ENCODE data around the gene CECR2. TPM values are rescaled to one million over a fixed set of nuclear protein-coding genes. Genes with fewer than 3 reads are reported as not detected.
"Not testable (repeated sequence)": the region's sequence is repeated elsewhere in the genome, so short reads cannot be mapped to it uniquely, and the experiment has no call there.

The CECR2 gene
- total RNA-seq, 1 donor from 2014 or later, result 0.17 TPM

DNA sequence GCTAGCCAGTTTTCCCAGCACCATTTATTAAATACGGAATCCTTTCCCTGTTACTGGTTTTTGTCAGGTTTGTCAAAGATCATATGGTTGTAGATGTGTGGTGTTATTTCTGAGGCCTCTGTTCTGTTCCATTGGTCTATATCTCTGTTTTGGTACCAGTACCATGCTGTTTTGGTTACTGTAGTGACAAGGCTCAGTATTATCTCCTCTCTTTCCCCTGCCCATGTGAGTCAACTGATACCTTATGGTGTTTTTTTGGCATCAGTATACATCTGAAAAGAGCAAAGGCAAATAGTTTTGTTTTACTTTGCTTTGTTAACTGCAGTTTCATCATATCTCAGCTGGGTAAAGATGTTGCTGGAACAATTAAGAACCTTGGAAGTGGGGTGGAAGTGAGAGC, 152.7 kb downstream of the CECR2 start:
- not testable (repeated sequence) for DNase-seq

DNA sequence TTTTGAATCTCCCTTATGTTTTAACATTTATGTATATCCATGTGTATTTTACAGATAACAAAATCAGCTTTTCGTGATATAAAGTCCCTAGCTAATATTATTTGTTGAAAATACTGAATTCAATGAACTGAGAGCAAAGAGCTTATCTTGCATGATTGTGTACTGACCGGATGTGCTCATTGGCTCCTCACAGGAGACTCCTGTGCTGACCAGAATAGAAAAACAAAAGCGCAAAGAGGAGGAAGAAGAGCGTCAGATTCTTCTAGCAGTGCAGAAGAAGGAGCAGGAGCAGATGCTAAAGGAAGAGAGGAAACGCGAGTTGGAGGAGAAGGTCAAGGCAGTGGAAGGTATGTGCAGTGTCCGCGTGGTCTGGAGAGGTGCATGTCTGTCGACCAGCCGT, 154.7 kb downstream of the CECR2 start:
- DNase-seq, result no peak

DNA sequence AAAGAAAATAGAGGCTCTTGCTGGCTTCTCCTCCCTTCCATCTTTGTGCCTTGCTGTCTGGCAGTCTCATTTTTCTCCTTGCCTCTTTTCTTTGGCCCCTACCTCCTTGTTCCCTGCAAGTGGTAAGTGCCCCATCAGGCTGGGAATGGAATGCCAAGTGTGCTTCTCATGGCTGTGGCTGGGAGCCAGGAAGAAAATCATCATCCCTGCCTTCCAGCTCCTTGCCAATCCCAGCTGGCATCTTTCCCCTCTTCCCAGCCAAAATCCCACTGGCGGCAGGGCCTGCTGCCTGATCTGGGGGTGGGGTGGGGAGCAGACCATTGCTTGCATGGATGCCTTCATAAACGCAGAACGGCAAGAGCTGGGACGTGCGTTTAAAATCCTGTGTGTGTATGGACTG, 167.0 kb downstream of the CECR2 start:
- no peak for DNase-seq

DNA sequence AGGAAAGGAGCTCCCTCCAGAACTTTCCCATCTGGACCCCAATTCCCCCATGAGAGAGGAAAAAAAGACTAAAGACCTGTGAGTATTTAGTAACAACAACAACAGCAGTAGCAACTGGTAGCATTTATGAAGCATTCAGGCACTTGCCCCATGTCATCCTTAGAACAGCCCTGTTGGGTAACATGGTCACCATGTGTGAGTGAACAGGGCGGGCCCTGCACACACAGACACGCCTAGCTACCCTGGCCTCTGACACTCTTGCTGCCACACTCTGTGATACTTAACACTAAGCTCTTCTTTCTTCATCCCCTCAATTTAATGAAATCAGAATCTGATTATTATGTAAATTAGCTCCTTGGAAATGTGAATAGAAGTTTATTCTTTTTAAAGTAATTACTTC, 167.9 kb downstream of the CECR2 start:
- DNase-seq, result no peak

DNA sequence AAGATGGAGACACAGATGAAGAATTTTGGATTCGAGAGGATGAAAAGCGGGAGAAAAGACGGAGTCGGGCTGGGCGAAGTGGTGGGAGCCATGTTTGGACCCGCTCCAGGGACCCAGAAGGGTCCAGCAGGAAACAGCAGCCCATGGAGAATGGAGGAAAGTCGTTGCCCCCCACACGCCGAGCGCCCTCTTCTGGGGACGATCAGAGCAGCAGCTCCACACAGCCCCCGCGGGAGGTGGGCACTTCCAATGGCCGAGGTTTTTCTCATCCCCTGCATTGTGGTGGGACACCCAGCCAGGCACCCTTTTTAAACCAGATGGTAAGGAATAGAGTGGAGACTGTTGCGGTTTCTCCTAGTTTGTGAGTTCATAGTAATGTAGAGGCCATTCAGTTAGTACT, 171.2 kb downstream of the CECR2 start:
- no peak for DNase-seq

DNA sequence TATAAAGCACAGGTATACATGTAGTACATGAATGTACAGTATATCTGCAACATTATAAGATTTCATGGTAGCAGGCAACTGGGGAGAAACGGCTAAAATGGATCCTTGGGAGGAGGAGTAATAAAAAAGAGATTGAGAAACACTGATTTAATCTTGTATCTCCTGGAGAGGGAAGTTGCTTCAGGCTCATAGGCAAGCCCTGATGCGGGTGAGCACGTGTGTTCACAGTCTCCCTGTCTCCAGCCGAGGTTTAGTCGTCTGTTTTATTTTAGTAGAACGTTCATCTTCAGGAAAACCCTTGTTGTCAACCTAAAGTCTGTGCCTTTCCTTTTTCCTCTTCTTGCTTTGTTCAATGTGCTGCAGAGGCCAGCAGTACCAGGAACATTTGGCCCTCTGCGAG, 172.2 kb downstream of the CECR2 start:
- DNase-seq, result no peak

DNA sequence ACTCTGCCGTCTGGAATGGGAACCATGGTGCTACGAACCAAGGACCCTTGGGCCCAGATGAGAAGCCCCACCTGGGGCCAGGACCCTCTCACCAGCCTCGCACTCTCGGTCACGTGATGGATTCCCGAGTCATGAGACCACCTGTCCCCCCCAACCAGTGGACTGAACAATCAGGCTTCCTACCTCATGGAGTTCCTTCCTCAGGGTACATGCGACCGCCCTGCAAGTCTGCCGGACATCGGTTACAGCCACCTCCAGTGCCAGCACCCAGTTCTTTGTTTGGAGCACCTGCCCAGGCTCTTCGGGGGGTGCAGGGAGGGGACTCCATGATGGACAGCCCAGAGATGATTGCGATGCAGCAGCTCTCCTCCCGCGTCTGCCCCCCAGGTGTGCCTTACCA, 173.2 kb downstream of the CECR2 start:
- DNase-seq, result no peak

DNA sequence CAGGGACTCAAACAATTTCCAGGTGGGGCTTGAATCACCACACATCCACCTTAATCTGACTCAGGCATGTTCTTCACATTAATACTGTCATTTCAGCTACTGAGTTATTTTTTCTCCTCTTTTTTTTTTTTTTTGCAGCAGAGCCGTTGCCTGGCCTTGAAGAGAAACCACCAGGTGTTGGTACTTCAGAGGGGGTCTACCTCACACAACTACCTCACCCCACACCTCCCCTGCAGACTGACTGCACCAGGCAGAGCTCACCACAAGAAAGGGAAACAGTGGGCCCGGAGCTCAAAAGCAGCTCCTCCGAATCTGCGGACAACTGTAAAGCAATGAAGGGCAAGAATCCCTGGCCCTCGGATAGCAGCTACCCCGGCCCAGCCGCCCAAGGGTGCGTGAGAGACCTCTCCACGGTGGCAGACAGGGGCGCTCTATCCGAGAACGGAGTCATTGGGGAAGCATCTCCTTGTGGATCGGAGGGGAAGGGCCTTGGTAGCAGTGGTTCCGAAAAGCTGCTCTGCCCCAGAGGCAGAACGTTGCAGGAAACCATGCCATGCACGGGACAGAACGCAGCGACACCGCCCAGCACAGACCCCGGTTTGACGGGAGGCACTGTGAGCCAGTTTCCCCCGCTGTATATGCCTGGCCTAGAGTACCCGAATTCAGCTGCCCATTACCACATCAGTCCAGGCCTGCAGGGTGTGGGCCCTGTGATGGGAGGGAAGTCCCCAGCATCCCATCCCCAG, 178.9 kb downstream of the CECR2 start:
- DNase-seq, result no peak

DNA sequence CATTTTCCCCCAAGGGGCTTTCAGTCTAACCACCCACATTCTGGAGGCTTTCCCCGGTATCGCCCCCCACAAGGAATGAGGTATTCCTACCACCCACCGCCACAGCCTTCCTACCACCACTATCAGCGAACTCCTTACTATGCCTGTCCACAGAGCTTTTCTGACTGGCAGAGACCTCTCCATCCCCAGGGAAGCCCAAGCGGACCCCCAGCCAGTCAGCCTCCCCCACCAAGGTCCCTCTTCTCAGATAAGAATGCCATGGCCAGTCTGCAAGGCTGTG, 179.4 kb downstream of the CECR2 start:
- DNase-seq, result no peak

DNA sequence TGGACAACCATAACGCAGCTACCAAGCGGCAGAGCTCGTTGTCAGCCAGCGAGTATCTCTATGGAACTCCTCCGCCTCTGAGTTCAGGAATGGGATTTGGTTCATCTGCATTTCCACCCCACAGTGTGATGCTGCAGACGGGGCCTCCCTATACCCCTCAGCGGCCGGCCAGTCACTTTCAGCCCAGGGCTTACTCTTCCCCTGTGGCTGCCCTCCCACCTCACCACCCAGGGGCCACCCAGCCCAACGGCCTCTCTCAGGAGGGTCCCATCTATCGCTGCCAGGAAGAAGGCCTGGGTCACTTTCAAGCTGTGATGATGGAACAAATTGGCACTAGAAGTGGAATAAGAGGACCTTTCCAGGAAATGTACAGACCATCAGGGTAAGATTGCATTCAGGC, 179.9 kb downstream of the CECR2 start:
- no peak for DNase-seq

DNA sequence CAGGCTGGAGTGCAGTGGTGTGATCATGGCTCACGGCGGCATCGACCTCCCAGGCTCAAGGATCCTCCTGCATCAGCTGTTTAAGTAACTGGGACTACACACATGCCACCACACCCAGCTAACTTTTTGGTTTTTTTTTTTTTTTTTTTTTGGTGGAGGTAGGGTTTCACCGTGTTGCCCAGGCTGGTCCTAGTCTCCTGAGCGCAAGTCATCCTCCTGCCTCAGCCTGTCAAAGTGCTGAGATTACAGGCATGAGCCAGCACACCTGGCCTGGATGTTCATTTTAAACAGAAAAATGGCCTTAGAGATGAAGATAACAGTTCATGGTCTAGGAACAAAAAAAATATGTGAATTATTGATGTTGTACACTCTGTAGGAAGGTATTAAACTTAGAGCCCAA, 180.4 kb downstream of the CECR2 start:
- no peak for DNase-seq

DNA sequence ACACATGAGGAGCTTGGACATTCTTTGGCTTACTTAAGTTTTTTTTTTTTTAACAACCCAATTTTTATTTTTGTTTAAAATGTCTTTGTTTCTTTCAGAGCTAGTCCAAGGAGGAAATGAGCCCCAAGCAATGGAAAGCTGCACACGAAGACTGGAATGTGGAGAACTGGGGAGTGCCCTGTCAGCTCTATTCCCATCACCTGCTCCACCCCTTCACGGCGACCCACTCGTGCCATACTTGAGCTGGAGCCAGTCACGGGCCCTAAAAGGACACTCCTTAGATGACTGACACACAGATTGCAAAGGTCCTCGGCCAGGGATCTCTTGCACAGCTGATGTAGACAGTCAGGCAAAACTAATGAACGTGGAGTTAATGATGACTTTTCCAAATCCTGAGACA, 183.5 kb downstream of the CECR2 start:
- no peak for DNase-seq

DNA sequence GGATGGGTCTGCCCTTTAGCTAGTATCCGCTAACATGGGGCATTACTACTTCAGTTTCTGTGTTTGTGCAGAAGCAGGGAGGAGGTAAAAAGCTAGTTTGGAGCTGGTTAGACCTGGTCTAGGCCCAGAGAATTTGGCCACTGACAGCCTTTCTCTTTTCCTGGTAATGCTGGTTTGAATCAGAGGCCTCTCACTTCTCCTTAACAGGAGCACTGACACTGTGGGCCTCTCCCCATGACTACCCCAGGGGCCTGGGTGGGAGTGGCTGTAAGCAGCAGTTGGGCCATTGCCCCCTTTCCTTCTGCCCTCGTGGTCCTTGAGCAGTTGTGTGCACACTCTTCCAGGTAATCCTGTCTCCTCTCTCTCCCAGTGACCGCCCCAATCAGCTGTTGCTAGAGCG, 185.6 kb downstream of the CECR2 start:
- DNase-seq, result no peak

DNA sequence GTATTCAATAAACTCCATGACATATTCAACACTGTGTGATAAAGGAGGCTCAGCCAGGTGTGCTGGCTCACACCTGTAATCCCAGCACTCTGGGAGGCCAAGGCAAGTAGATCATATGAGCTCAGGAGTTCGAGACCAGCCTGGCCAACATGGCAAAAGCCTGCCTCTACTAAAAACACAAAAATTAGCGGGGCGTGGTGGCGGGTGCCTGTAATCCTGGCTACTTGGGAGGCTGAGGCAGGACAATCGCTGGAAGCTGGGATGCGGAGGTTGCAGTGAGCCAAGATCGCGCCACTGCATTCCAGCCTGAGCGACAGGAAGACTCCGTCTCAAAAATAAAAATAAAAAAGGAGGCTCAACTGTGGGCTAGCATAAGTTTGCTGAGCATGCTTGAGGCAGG, 189.9 kb downstream of the CECR2 start:
- DNase-seq, result no peak

DNA sequence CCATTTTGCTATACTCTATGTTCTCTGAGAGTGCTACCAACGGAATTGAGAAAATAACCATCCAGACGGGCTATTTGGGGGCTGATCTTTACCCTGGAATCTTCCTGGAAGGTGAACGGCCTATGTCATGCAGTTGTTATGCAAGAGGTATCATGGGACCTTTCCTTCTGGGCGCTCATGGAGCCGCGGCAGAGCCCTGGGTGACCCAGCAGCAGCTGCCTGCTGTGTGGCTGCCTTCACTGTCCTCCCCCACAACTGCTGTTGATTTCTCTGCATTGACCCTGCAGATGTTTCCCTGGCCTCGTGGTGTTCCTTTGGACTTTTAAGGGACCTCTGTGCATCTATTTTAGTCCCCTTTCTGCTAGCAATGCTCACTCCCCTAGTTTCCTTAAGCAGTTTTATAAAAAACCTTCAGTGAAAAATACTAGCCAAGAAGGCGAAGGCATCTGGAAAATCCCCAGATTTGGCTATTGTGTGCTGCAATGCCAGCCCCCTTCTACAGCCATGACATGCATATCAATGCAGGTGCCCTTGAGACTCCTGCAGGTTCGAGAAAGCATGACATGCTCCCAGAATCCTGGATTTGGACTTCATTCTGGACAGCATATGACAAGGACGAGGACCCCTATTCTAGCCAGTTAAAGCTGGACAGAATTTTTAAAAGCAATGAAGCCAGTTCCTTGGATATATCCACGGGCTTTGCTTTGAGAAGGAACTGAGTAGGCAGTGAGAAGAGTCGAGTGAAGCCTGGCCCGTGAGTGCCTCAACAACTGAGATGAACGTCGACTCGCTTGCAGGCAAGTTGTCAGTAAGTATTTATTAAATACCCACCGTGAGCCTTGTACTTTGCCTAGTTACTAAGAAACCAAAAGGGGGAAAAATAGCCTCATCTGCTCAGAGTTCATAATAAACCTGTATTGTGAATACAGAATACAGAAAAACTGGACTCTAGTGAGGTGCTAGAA, 193.9 kb downstream of the CECR2 start, which contains the start of gene SLC25A18:
TSS of gene SLC25A18 (plus strand) at position 593 of the 965 bp plus-strand sequence. CDS start 16,447 bp downstream, outside the sequence.
- DNase-seq, result no peak

DNA sequence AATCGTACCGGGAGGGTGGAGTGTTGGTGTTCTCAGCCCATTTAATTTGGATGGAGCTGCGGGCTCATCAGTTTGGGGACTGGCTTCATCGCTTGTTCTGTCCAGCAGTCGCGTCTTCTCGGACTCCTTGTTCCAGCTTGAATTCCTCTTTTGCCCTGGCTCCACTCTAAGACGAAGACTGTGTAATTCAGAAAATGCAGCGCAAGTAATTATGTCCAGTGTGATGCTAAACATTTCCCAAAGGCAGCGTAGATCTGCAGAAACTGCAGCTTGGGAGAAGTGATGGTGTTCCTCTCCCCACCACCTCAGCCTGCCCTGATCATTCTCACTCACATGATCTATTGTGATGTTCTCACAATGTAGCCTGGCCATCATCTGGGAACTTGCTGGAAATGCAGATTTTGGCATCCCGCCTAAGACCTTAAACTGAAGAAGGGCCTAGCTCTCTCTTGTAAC, 194.7 kb downstream of the CECR2 start:
- peak; percentile 15 for DNase-seq

DNA sequence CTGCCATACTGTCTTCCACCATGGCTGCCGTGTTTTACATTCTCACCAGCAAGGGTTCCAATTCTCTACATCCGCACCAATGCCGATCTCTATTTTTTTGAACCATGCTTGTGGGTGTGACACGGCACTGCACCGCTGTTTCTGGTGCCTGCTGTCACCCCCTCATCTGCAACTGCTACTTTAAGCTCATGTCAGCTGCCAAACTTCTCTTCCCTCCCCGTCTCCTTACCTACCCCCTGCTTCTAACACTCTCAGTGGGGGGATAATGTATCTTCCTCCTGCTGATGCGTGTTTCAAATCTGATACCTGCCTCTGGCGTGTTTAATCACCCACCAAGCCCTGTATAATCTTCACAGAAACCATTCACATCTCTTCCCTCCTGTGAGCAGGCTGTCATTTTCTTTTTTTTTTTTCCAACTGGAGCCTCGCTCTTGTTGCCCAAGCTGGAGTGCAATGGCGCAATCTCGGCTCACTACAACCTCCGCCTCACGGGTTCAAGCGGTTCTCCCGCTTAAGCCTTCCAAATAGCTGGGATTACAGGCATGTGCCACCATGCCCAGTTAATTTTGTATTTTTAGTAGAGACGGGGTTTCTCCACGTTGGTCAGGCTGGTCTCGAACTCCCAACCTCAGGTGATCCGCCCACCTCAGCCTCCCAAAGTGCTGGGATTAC, 196.9 kb downstream of the CECR2 start:
- not testable (repeated sequence) for DNase-seq

DNA sequence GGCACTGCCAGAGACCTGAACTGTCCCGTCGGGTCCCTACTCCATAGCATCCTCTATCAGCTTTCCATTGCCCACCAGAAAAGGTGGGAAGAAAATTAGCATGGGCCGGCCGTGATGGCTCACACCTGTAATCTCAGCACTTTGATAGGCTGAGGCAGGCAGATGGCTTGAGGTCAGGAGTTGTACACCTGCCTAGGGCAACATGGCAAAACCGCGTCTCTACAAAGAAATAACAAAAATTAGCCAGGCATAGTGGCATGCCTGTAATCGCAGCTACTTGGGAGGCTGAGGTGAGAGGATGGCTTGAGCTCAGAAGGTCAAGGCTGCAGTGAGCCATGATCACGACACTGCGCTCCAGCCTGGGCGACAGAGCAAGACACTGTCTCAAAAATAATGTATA, 197.5 kb downstream of the CECR2 start:
- no peak for DNase-seq

DNA sequence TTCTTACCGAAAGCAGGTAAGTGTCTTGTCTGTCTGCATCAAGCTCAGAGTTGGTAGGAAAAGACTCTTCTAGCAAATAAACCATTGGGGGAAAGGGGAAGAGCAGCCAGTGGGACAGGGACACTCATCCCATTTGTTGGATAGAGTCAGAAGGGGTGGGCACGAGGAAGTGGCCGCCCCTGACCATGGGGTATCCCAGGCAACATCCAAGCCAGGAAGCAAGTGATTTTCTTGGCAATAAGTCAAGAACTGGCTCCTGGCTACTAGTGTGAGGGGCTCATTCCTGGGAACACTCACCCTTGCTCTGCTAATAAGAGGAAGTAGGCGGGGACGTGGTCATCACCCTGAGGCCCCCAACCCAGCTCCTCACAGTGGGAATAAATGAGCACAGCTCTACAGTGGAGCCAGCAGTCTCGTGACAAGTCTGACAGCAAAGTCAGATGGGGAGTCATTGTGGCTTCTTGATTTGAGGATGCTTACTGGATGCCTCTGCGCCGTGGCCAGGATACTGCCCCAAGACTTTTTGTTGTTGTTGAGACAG, 200.8 kb downstream of the CECR2 start:
- peak; percentile 46 for DNase-seq

DNA sequence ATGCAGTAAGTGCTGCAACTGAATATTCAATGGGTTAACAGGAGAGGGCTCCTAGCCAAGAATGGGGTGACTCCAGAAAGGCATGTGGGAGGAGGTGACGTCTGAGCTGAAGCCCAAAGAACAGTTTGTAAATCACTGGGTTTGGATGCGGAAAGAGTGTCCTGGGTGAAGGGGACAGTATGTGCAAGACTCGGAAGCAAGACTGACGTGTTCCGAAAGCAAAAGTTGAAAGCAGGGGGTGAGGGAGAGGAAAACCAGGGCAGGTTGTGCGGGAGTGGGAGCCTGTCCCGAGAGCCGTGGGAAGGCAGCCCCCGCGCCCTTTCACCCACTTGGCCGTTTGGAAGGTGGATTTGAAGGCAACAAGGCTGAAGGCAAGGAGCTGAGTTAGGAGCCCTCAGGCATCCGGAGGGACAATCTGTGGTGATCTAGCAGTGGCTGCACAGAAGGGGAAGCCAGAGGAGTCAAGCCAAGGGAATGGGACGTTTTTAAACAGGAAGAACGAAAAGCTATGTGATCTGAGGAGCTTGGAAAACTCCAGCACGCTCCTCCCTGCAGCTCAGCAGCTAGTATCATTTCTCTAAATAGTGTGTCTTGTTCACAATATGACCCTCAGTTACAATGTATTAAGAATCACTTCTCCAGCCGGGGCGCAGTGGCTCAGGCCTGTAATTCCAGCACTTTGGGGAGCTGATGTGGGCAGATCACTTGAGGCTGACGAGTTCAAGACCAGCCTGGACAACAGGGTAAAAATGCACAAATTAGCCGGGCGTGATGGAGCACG, 201.8 kb downstream of the CECR2 start:
- peak; percentile 45 for DNase-seq

DNA sequence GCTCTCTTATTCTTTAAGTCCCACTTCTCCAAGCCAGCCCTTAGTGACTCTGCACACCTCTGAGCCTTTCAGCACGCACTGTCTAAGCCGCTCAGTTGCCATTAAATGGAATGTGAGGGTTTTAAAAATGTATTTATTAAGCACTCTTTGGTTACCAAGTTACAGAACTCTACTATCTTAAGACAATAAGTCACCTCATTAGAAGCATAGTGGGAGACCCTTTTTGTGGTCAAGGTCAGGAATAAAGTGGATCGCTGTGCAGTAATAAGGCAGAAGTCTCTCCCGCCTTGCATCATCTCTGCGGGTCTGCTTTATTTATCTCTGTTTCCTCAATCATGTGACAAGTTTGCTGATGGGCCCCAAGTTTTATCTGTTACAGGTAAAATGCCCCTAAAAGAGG, 205.9 kb downstream of the CECR2 start:
- no peak for DNase-seq

DNA sequence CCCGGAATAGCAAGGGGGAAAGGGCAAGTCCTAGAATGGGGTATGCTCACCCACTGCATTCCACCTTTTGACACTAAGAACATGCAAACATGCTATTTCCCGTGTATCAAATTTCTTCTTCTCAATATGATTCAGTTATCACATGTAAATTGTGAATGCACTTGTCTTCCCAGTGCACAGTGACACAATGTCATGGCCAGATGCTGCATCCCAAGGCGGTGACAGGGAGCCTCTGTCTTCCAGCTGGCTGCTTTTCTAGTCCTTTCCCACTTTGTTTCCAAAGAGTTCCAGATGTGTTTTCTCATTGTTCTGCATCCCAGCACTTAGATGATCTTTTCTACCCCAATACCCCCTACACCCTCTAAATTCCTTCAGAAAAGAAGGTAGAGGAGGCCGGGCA, 206.4 kb downstream of the CECR2 start:
- no peak for DNase-seq

All from dermis blood vessel endothelial cell (primary cell).